ENCODE data around the gene SLC2A8.

GRCh38 chr9:127388037-127388855 lies 8.7 kb upstream of the SLC2A8 start:
- TF ChIP-seq SUZ12 (IDR thresholded peaks at IDR 0.05): no peak
- TF ChIP-seq SP1 (IDR thresholded peaks at IDR 0.05): no peak
- TF ChIP-seq FOXM1 (IDR thresholded peaks at IDR 0.05; ENCODE audit: borderline replicate concordance): no peak
- TF ChIP-seq BHLHE40 (IDR thresholded peaks at IDR 0.05; ENCODE audit: borderline replicate concordance): no peak
- no peak for TF ChIP-seq L3MBTL2 (conservative IDR thresholded peaks at IDR 0.05)
- peak; percentile 97 for TF ChIP-seq PKNOX1 (IDR thresholded peaks at IDR 0.05)
